H1 (cell line): Measurements from ENCODE around the gene NRL.

Source experiments
- CTCF ChIP-seq, 3 experiments: IDR thresholded peaks; 1 replicate in 2 of 3; 2 replicates in 1 of 3; pipeline versions ENCODE4 v1.5.1 to v1.6.1; 2011; ENCODE audit warnings: low read length in 3 of 3, mild to moderate bottlenecking in 3 of 3, inconsistent platforms in 2 of 3, low read depth in 1 of 3, moderate library complexity in 1 of 3; ENCODE audit not compliant: insufficient read depth in 1 of 3; ENCODE audit errors: control extremely low read depth in 1 of 3
- SRF ChIP-seq: IDR thresholded peaks from 2 replicates; pipeline ENCODE4 v1.6.1; 2011; ENCODE audit warnings: mild to moderate bottlenecking, low read depth, low read length, moderate library complexity

GRCh38 chr14:24092110-24092504, 22.6 kb downstream of the NRL start:
- TF ChIP-seq CTCF (IDR thresholded peaks at IDR 0.05; ENCODE audit: control extremely low read depth in 1 of 3, insufficient read depth in 1 of 3, low read depth in 1 of 3, low read length in 3 of 3) (no peak), SRF (no peak)
